Heart left ventricle (tissue), 16 donors: ENCODE results near the gene RNF217. TPM values are rescaled to one million over a fixed set of nuclear protein-coding genes. Genes with fewer than 3 reads are reported as not detected.

Experiments used
- ATAC-seq, 4 donors: fragments of 200-7000 bp; cut with Tn5 transposase; one replicate each; pipeline ENCODE4 v1.9.1; 2020 to 2022; ENCODE audit warnings: moderate library complexity in 4 of 4, mild to moderate bottlenecking in 3 of 4, moderate number of reproducible peaks in 1 of 4
- DNase-seq, 5 donors: peaks; one replicate each; pipeline ENCODE4 v3.0.0-alpha.2; 2020
- H3K27ac ChIP-seq, 12 donors: fragments of 200-600 bp; sonication (generic) in 4 of 12; one replicate each; pipeline versions ENCODE4 v1.5.0 to v1.8.0; 2016 to 2022; ENCODE audit warnings: mild to moderate bottlenecking in 2 of 12
- H3K27me3 ChIP-seq, 9 donors: fragments of 200-600 bp; sonication (generic) in 2 of 9; one replicate each; pipeline versions ENCODE4 v1.5.1 to v1.8.0; 2016 to 2022; ENCODE audit warnings: mild to moderate bottlenecking in 3 of 9
- H3K36me3 ChIP-seq, 9 donors: fragments of 200-600 bp; sonication (generic) in 2 of 9; one replicate each; pipeline versions ENCODE4 v1.5.0 to v1.8.0; 2018 to 2022; ENCODE audit warnings: mild to moderate bottlenecking in 2 of 9
- H3K4me1 ChIP-seq, 12 donors: fragments of 200-600 bp; sonication (generic) in 4 of 12; one replicate each; pipeline versions ENCODE4 v1.5.0 to v1.8.0; 2016 to 2022; ENCODE audit warnings: mild to moderate bottlenecking in 3 of 12
- H3K4me3 ChIP-seq, 12 donors: fragments of 200-600 bp; sonication (generic) in 4 of 12; one replicate each; pipeline versions ENCODE4 v1.5.0 to v1.8.0; 2017 to 2022; ENCODE audit warnings: mild to moderate bottlenecking in 9 of 12, moderate library complexity in 4 of 12
- H3K9me3 ChIP-seq, 12 donors: fragments of 200-600 bp; sonication (generic) in 4 of 12; one replicate each; pipeline versions ENCODE4 v1.5.0 to v1.8.0; 2016 to 2022; ENCODE audit warnings: mild to moderate bottlenecking in 1 of 12
- CTCF ChIP-seq, 12 donors: fragments of 200-600 bp; sonication (generic) in 4 of 12; IDR thresholded peaks; one replicate each; pipeline versions ENCODE4 v1.5.0 to v1.8.0; 2018 to 2022; ENCODE audit warnings: antibody characterized with exemption in 12 of 12, mild to moderate bottlenecking in 5 of 12
- POLR2A ChIP-seq, 2 donors: fragments of 450-650 bp; IDR thresholded peaks; one replicate each; pipeline ENCODE4 v1.6.1; 2017; ENCODE audit warnings: antibody characterized with exemption in 2 of 2, mild to moderate bottlenecking in 2 of 2, moderate library complexity in 2 of 2
- WGBS, 4 donors: extraction: QIAGEN DNeasy Blood & Tissue Kit in 2 of 4; methylation state at CpG; one replicate each; pipeline versions ENCODE4 v1.1.5 to v1.1.7; 2013 to 2018; 5-methylcytosine and 5-hydroxymethylcytosine counted together
- intact Hi-C, 10 donors: fragments of 100-400 bp; cut with DNase I; formaldehyde crosslinking; loops; one replicate each; pipeline versions ENCODE4 v1.11.1 to v1.14.2; 2022
- polyA plus RNA-seq, 2 donors: library from polyadenylated mRNA; stranded (reverse); fragments of 200-250 nt; gene quantifications; one replicate each; pipeline ENCODE4 v1.2.3, GENCODE V29; 2013
- total RNA-seq, 9 donors: library from RNA; depleted of rRNA in 2 of 9; stranded (reverse); fragments of >200 nt in 2 of 9; fragmentation: NEBNext Ultra II Directional in 3 of 9; extraction: Animal tissue kit (Norgen Biotek cat#: 25700) in 3 of 9; gene quantifications; one replicate each; pipeline versions ENCODE4 v1.1.0 to v1.2.4, GENCODE V29; 2016 to 2023
- donor health status: ischemic (EF 13 %, LVEDD 7.1; RV severe dilation, severe dysfunction).
- donor health status: healthy with polysubstance abuse.
- donor health status: DM: no; HTN: yes; CAD: no.
- donor health status: DM: no; HTN: no; CAD: no.
- donor health status: ischemic (EF 25% LVEDD 6.9; RV normal size, moderate dysfunction).
- donor health status: ischemic (EF 25% LVEDD 5.7; RV mildly dilated, moderate dysfunction).
- donor health status: healthy.
- donor health status: DM: yes; HTN: yes; CAD: no.
- donor health status: ischemic (EF 35%, LVEDD 5.7; RV mildly dilated, moderate dysfunction).
- donor health status: nonischemic (EF 11% LVEDD 7.7; RV severe dilation, severe dysfunction).
- donor health status: DM: yes; HTN: yes; CAD: no.
- donor health status: PGD.
- donor health status: ischemic (EF 29% LVEDD 5.4; RV normal size, mild dysfunction).
- donor health status: nonischemic (EF 23%, LVEDD 6.1; RV moderate dilation, normal function).

RNF217 gene
- total and polyA plus RNA-seq, 11 donors: 2.2 to 21.6 (median 13.9) TPM

- H3K9me3 ChIP-seq: peaks cover 0 to 11% (median 0%) of the 10 kb centered on the region in 12 donors
- H3K4me3 ChIP-seq: no peak overlapping the region
- DNase-seq (no peak), ATAC-seq (no peak)
- intact Hi-C loops: no loop called here
- no peaks in the 10 kb centered on the region for H3K36me3 ChIP-seq
- no peak overlapping the region for H3K27ac ChIP-seq
- H3K4me1 ChIP-seq: peaks cover 0 to 23% (median 12%) of the 10 kb centered on the region in 12 donors
- H3K27me3 ChIP-seq: no peaks in the 10 kb centered on the region
- TF ChIP-seq CTCF (IDR thresholded peaks at IDR 0.05) (no peak), POLR2A (IDR thresholded peaks at IDR 0.05) (no peak)
- 33 to 37% (median 34%) methylated on average over 4 of the region's 4 CpGs for WGBS, 4 donors
Observed at GRCh38 chr6:125009578-125009977, 47.3 kb downstream of the RNF217 start.

GRCh38 chr6:125013938-125014660 is 51.9 kb downstream of the RNF217 start:
- WGBS, 4 donors: 82 to 86% (median 83%) methylated on average over 2 of the region's 2 CpGs
- DNase-seq (no peak), ATAC-seq (peak in 1 of 4 donors; percentile 63)
- Histone ChIP-seq H3K9me3 (no peaks in the 10 kb centered on the region), H3K4me3 (no peak overlapping the region), H3K27me3 (no peaks in the 10 kb centered on the region), H3K36me3 (no peaks in the 10 kb centered on the region), H3K4me1 (peaks cover 0 to 22% (median 8%) of the 10 kb centered on the region in 12 donors), H3K27ac (no peak overlapping the region)
- no peak for TF ChIP-seq POLR2A (IDR thresholded peaks at IDR 0.05)
- TF ChIP-seq CTCF (IDR thresholded peaks at IDR 0.05): no peak
- intact Hi-C loops: no loop called here

GRCh38 chr6:125014661-125014957 is 52.4 kb downstream of the RNF217 start:
- Histone ChIP-seq H3K4me3 (no peak overlapping the region), H3K27ac (no peak overlapping the region), H3K36me3 (no peaks in the 10 kb centered on the region), H3K4me1 (peaks cover 0 to 19% (median 3%) of the 10 kb centered on the region in 12 donors), H3K27me3 (no peaks in the 10 kb centered on the region), H3K9me3 (no peaks in the 10 kb centered on the region)
- ATAC-seq (no peak), DNase-seq (no peak)
- intact Hi-C loops: no loop called here
- no peak for TF ChIP-seq CTCF (IDR thresholded peaks at IDR 0.05)
- no peak for TF ChIP-seq POLR2A (IDR thresholded peaks at IDR 0.05)

- H3K4me3 ChIP-seq: no peak overlapping the region
- no peaks in the 10 kb centered on the region for H3K36me3 ChIP-seq
- TF ChIP-seq POLR2A (IDR thresholded peaks at IDR 0.05) (no peak), CTCF (IDR thresholded peaks at IDR 0.05) (no peak)
- H3K4me1 ChIP-seq: peaks cover 0 to 19% (median 5%) of the 10 kb centered on the region in 12 donors
- DNase-seq: no peak
- no peak for ATAC-seq
- WGBS, 4 donors: 95 to 98% (median 97%) methylated on average over 4 of the region's 4 CpGs
- intact Hi-C loops: no loop called here
- H3K9me3 ChIP-seq: no peaks in the 10 kb centered on the region
- no peaks in the 10 kb centered on the region for H3K27me3 ChIP-seq
- no peak overlapping the region for H3K27ac ChIP-seq
Observed at GRCh38 chr6:125015152-125015551, 52.9 kb downstream of the RNF217 start.
